GM10248 (cell line): ENCODE results near the gene SLC51A.
"Not testable (repeated sequence)": the region's sequence is repeated elsewhere in the genome, so short reads cannot be mapped to it uniquely, and the experiment has no call there.

ENCODE experiments used
- CTCF ChIA-PET: fragments of 300-600 bp; sonication (Branson Sonifier 250); formaldehyde crosslinking; extraction: SDS; loops from one replicate; lab custom pipeline; 2021; ENCODE audit warnings: antibody characterized with exemption; lab: Yijun Ruan, JAX
- POLR2A ChIA-PET: fragments of 350-650 bp; sonication (Branson Sonifier 250); formaldehyde crosslinking; extraction: SDS; loops from one replicate; lab custom pipeline; 2020; ENCODE audit warnings: antibody characterized with exemption; lab: Yijun Ruan, JAX
- DNase-seq: peaks from one replicate; pipeline ENCODE4 v3.0.0; 2012; ENCODE audit errors: extremely low spot score
- TF ChIP-seq, protein P1 (sequence below): IDR thresholded peaks from 2 replicates; pipeline ENCODE4 v1.5.1; 2012; ENCODE audit warnings: mild to moderate bottlenecking, low read depth; ENCODE audit errors: extremely low read depth, missing control alignments, control extremely low read depth

Gene SLC51A

DNA sequence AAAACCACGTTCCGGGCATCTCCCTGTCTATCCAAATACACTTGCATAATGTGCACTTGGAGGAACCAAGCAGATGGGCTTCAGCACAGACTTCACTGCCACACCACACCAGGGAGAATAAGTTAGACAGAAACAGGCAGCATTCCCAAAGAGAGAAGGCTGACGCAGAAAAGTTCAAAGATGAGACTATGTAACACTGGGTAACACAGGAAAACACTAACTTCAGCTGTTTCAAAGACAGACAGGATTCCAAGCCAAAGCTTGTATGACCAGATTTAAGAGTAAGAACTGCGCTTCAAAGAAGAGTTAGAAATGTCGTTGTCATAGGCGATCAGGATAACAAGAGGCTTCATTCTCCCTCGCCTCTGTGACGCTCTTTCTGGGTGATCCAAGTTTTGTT, 19.9 kb downstream of the SLC51A start:
- ChIA-PET POLR2A (no interaction called here), CTCF (interaction anchor here (1.0 to 1.8 kb wide), 3 partner anchors 11 to 210 kb away, joined by 3 to 10 read pairs (median 4); no protein-coding TSS in a partner anchor)
- DNase-seq: no peak
- TF ChIP-seq, protein P1, sequence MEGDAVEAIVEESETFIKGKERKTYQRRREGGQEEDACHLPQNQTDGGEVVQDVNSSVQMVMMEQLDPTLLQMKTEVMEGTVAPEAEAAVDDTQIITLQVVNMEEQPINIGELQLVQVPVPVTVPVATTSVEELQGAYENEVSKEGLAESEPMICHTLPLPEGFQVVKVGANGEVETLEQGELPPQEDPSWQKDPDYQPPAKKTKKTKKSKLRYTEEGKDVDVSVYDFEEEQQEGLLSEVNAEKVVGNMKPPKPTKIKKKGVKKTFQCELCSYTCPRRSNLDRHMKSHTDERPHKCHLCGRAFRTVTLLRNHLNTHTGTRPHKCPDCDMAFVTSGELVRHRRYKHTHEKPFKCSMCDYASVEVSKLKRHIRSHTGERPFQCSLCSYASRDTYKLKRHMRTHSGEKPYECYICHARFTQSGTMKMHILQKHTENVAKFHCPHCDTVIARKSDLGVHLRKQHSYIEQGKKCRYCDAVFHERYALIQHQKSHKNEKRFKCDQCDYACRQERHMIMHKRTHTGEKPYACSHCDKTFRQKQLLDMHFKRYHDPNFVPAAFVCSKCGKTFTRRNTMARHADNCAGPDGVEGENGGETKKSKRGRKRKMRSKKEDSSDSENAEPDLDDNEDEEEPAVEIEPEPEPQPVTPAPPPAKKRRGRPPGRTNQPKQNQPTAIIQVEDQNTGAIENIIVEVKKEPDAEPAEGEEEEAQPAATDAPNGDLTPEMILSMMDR: no peak

DNA sequence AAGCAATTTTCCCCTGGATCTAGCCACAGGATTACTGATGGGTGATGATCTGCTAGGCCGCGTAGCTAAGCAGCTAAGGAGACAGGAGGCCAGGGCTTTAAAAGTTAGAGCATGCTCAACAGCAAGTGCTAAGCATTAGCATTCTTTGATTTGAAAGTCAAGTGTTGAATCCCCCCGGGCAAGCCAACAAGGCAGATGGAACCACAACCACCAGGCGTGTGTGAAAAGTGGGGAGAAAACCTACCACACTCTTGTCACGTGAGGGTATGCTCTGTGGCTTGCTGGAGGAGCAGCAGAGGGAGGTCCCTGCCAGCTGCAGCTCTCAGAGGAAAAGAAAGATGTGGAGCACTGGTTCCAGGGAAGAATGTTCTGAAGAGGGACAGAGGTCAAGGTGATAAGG, 20.9 kb downstream of the SLC51A start:
- CTCF ChIA-PET: interaction anchor here (1.4 to 1.6 kb wide), 2 partner anchors 17 to 48 kb away, joined by 3 to 4 read pairs; no protein-coding TSS in a partner anchor

DNA sequence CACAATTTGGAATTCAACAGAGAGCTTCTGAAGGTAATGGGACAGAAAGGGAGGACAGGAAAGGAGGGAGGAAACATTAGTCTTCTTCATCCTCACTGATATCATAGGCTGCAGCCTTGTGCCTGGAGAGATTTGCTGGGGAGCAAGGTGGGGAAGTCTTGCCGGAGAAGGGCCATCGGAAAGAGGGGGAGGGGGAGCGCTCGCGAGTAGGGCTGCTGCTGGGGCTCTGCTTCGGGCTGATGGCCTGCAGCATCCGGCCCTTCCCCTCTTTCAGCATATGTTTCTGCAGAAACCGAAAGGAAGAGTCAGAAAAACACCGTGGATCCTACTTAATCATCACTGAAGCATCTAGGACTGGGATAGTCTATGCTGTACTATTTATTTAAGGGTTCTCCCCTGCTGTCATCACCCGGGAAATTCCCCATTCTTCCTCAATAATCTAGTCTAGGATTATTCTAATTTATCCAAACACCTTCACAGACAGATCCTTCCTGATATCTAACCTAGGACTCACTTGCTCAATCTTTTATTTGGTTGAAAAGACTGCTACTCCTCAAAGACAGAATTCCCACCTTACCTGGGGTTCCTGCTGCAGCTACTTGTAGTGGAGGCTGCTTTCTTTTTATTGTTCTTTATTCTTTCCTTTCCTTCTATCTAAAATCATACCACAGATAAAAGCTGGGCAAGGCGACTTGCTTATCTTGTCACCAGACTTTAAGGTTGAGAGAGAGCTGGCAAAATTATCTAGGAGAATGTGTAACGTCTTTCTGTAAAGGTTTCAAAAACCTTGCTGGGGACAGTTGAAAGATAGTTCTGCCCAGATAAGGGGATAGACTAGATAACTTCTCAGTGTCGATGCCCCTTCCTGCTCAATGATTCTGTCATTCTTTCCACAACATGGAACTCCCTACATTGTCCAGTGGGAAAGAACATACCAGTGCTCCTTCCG, 22.6 kb downstream of the SLC51A start:
- POLR2A ChIA-PET: no interaction called here
- DNase-seq: no peak
- CTCF ChIA-PET: interaction anchor here (1.4 kb wide), 1 partner anchor 15 kb away, joined by 5 read pairs; no protein-coding TSS in a partner anchor
- TF ChIP-seq, protein P1: no peak

More for the DNA sequence above, 20.9 kb downstream of the SLC51A start:
- DNase-seq: no peak
- TF ChIP-seq, protein P1: no peak
- POLR2A ChIA-PET: no interaction called here

DNA sequence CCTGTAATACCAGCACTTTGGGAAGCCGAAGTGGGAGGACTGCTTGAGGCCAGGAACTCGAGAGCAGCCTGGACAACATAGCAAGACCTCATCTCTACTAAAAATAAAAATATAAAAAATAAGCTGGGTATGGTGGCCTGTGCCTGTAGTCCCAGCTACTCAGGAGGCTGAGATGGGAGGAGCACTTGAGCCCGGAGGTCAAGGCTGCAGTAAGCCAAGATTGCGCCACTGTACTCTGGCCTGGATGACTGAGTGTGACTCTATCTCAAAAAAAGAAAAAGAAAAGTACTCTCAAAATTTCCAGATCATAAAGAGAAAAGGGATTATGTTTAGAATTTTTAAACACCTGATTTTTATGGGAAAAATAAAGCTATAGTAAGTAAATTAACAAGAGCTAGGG, 24.1 kb downstream of the SLC51A start:
- TF ChIP-seq, protein P1: no peak
- no peak for DNase-seq
- POLR2A ChIA-PET: no interaction called here
- CTCF ChIA-PET: interaction anchor here (0.8 to 3.0 kb wide), 2 partner anchors 13 to 28 kb away, joined by 3 to 18 read pairs; no protein-coding TSS in a partner anchor

DNA sequence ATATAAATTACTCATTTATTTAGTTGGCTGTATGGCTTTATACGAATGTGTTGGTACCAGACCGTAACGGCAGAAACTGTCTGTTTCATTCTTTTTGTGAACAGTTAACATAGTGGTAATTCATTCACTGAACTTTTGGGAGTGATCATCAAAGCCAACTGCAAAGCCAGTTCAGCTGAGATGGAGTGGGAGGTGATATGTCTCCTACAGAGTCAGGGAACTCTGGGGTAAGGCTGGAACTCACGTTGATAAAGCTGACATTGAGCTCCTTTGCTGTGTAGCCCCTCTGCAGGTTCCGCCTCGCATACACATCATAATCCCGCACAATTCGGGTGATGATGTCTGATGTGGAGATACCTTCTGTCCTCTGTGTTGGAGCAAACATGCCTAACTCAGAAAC, 25.4 kb downstream of the SLC51A start:
- ChIA-PET POLR2A (no interaction called here), CTCF (interaction anchor here (1.2 to 3.0 kb wide), 4 partner anchors 9 to 245 kb away, joined by 3 to 18 read pairs (median 4); no protein-coding TSS in a partner anchor)
- TF ChIP-seq, protein P1: no peak
- no peak for DNase-seq

DNA sequence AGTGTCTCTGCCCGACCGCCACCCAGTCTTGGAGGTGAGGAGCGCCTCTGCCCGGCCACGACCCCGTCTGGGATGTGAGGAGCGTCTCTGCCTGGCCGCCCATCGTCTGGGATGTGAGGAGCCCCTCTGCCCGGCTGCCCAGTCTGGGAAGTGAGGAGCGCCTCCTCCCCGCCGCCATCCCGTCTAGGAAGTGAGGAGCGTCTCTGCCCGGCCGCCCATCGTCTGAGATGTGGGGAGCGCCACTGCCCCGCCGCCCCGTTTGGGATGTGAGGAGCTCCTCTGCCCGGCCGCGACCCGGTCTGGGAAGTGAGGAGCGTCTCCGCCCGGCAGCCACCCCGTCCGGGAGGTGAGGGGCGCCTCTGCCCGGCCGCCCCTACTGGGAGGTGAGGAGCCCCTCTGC, 27.8 kb downstream of the SLC51A start:
- CTCF ChIA-PET, POLR2A ChIA-PET, DNase-seq: not testable (repeated sequence)

DNA sequence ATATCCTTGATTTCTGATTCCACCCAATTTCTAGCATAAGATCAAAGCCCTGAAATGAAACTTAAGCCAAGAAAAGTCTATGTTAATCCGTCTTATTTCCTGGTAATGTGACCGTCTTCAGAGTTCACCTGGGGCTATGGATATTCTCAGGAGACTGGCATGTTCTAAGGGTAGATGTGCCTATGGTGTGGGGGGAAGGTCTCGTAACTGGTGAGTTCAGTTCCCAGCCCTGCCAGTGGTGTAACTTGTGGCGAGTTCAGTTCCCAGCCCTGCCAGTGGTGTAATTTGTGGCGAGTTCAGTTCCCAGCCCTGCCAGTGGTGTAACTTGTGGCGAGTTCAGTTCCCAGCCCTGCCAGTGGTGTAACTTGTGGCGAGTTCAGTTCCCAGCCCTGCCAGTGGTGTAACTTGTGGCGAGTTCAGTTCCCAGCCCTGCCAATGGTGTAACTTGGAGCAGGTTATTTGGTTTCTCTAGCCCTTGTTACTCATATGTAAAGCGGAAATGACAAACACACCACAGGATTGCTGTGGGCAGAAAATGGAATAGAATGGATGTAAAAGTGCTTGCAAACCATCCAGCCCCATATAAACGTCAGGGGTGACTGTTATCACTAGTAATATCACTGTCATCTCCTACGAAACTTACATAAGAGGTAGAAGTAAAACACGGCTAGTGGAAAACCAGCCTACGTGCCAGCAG, 30.4 kb downstream of the SLC51A start:
- POLR2A ChIA-PET: no interaction called here
- DNase-seq: no peak
- TF ChIP-seq, protein P1: no peak
- CTCF ChIA-PET: no interaction called here
